OCI-LY3 (cell line): ENCODE results near the gene GPR63.
A peak's percentile ranks its signal among the peaks of the same experiment; 100 is the strongest.

ENCODE experiments used
- H2AFZ ChIP-seq: fragments of 200-600, 300-600 bp; shearing (Covaris generic); 2 replicates; pipeline ENCODE4 v1.6.0; 2014; ENCODE audit warnings: antibody characterized with exemption, low read depth, low read length
- H3K27ac ChIP-seq: fragments of 200-600, 300-600 bp; sonication (generic); 2 replicates; pipeline ENCODE4 v1.5.1; 2014; ENCODE audit warnings: mild to moderate bottlenecking, low read length, moderate library complexity, mixed read lengths
- H3K27me3 ChIP-seq: fragments of 200-600, 300-600 bp; sonication (generic); 2 replicates; pipeline ENCODE4 v1.6.1; 2014; ENCODE audit warnings: low read depth, low read length, mixed read lengths
- H3K36me3 ChIP-seq: fragments of 200-600, 300-600 bp; sonication (generic); replicated peaks from 2 replicates; pipeline ENCODE3; 2014; ENCODE audit warnings: low read depth, low read length, mixed read lengths
- H3K4me1 ChIP-seq: fragments of 300-600, 200-600 bp; sonication (generic); 2 replicates; pipeline ENCODE4 v1.6.1; 2014; ENCODE audit warnings: low read length, mixed read lengths
- H3K4me2 ChIP-seq: fragments of 200-600, 300-600 bp; sonication (generic); 2 replicates; pipeline ENCODE4 v1.6.1; 2014; ENCODE audit warnings: low read length, mixed read lengths
- H3K4me3 ChIP-seq: fragments of 300-600, 200-600 bp; sonication (generic); 2 replicates; pipeline ENCODE4 v1.5.1; 2014; ENCODE audit warnings: antibody characterized with exemption, mild to moderate bottlenecking, low read length, moderate library complexity
- H3K79me2 ChIP-seq: fragments of 300-600, 200-600 bp; shearing (Covaris generic); 2 replicates; pipeline ENCODE4 v1.6.1; 2014; ENCODE audit warnings: mild to moderate bottlenecking, low read length, mixed read lengths
- H3K9ac ChIP-seq: fragments of 300-600, 200-600 bp; shearing (Covaris generic); 2 replicates; pipeline ENCODE4 v1.6.0; 2014; ENCODE audit warnings: mild to moderate bottlenecking, low read length, moderate library complexity
- H3K9me3 ChIP-seq: fragments of 200-600, 300-600 bp; shearing (Covaris generic); 2 replicates; pipeline ENCODE4 v1.6.1; 2014; ENCODE audit warnings: low read length, mixed read lengths; ENCODE audit not compliant: insufficient read depth
- H4K20me1 ChIP-seq: fragments of 200-600, 300-600 bp; sonication (generic); 2 replicates; pipeline ENCODE4 v1.6.1; 2016; ENCODE audit warnings: low read length, mixed read lengths; ENCODE audit not compliant: insufficient read depth
- EZH2phosphoT487 ChIP-seq: fragments of 200-600 bp; shearing (Covaris generic); IDR thresholded peaks from 2 replicates; pipeline ENCODE4 v1.6.1; 2018; ENCODE audit warnings: antibody characterized with exemption, mixed run types, low read depth
- TF ChIP-seq, protein P1 (sequence below): fragments of 200-600, 300-600 bp; sonication (generic); IDR thresholded peaks from 2 replicates; pipeline ENCODE4 v1.5.1; 2014; ENCODE audit warnings: antibody characterized with exemption, low read length, low read depth

The GPR63 gene

DNA sequence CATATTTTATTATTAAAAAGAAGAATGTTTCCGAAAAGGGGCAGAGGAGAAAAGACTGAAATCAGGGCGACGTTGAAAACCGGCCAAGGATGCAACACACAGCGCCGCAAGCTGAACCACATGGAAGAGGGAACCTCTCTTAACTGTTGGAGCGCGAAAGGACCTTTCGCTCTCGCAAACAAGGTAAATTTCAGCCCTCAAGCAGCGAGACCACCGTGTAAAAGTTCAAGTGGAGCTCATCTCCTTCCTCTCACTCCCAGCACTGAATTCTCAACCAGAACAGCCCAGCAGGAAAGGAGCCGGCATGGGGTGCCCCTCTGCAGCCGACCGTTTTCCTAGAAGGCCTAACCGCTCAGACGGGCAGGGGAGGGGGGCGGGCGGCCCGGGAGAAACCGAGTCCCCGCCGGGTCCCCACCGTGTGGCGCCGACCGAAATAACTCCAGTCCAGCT is 621 bp downstream of the GPR63 start:
- Histone ChIP-seq H3K4me3 (peak overlapping the region; percentile 98), H3K79me2 (peaks cover 6% of the 10 kb centered on the region; the same call in 1 of the 2 replicates), H3K9me3 (no peaks in the 10 kb centered on the region), H2AFZ (peak overlapping the region; percentile 88), H3K36me3 (no peaks in the 10 kb centered on the region), H3K9ac (peak overlapping the region; percentile 78), H3K27me3 (peaks cover 10% of the 10 kb centered on the region; the same call in 1 of the 2 replicates), H4K20me1 (no peaks in the 10 kb centered on the region), H3K27ac (no peak overlapping the region), H3K4me1 (peaks cover 12% of the 10 kb centered on the region), H3K4me2 (peak overlapping the region; percentile 90)
- TF ChIP-seq, protein P1, sequence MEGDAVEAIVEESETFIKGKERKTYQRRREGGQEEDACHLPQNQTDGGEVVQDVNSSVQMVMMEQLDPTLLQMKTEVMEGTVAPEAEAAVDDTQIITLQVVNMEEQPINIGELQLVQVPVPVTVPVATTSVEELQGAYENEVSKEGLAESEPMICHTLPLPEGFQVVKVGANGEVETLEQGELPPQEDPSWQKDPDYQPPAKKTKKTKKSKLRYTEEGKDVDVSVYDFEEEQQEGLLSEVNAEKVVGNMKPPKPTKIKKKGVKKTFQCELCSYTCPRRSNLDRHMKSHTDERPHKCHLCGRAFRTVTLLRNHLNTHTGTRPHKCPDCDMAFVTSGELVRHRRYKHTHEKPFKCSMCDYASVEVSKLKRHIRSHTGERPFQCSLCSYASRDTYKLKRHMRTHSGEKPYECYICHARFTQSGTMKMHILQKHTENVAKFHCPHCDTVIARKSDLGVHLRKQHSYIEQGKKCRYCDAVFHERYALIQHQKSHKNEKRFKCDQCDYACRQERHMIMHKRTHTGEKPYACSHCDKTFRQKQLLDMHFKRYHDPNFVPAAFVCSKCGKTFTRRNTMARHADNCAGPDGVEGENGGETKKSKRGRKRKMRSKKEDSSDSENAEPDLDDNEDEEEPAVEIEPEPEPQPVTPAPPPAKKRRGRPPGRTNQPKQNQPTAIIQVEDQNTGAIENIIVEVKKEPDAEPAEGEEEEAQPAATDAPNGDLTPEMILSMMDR: no peak
- no peak for TF ChIP-seq EZH2phosphoT487

DNA sequence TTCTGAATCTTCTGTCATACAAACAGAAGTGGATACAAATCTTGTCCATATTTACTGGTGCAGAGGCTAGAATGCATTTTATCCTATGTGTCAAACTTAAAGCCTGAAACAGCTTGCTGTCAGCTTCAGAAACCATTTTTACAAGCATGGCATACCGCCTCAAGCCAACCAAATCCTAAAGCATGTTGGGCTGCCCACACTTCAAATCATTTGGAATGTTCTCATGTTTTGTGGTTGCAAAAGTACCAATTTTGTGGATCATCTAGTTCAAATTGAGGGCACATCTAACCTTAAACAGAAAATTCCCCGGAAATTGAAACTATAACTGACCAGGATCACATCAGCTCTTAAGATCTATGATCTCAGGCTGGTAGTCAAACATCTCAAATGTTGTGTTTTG is 3.2 kb downstream of the GPR63 start:
- H4K20me1 ChIP-seq: no peaks in the 10 kb centered on the region

DNA sequence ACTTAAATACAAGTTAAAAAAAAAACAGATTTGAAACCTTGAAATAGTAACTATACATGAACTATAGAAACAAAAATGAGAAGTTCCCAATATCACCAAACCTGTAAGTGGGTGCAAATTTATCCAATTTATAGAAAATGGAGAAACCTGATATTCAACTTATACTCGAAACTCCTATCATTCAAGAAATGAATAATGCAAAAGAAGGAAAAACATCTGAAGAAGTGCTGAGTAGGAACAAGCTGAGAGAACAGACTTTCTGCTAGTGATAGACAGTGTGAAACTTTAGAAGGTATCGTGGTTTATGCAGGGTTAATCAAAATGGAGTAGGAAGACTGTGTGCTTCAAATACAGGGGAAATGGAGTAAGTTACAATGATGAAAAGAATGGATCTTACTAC is 4.5 kb downstream of the GPR63 start:
- Histone ChIP-seq H3K9ac (no peak overlapping the region), H3K27ac (no peak overlapping the region), H3K36me3 (no peaks in the 10 kb centered on the region), H3K4me1 (peaks cover 6% of the 10 kb centered on the region), H3K27me3 (0 out of 2 replicates have a peak, but pooled peaks cover 2% of the 10 kb centered on the region), H3K4me2 (no peak overlapping the region), H3K9me3 (no peaks in the 10 kb centered on the region), H4K20me1 (no peaks in the 10 kb centered on the region), H2AFZ (no peak overlapping the region), H3K79me2 (peaks cover 6% of the 10 kb centered on the region; the same call in 1 of the 2 replicates), H3K4me3 (no peak overlapping the region)
- no peak for TF ChIP-seq EZH2phosphoT487
- TF ChIP-seq, protein P1: no peak

More for the DNA sequence above, 3.2 kb downstream of the GPR63 start:
- H3K4me1 ChIP-seq: peaks cover 12% of the 10 kb centered on the region
- no peak overlapping the region for H3K27ac ChIP-seq
- H3K4me2 ChIP-seq: no peak overlapping the region
- H3K79me2 ChIP-seq: peaks cover 6% of the 10 kb centered on the region; the same call in 1 of the 2 replicates
- H3K36me3 ChIP-seq: no peaks in the 10 kb centered on the region
- H3K9me3 ChIP-seq: no peaks in the 10 kb centered on the region
- H3K9ac ChIP-seq: no peak overlapping the region
- no peak overlapping the region for H2AFZ ChIP-seq
- peaks cover 10% of the 10 kb centered on the region; the same call in 1 of the 2 replicates for H3K27me3 ChIP-seq
- TF ChIP-seq EZH2phosphoT487: no peak
- TF ChIP-seq, protein P1: no peak
- H3K4me3 ChIP-seq: no peak overlapping the region

DNA sequence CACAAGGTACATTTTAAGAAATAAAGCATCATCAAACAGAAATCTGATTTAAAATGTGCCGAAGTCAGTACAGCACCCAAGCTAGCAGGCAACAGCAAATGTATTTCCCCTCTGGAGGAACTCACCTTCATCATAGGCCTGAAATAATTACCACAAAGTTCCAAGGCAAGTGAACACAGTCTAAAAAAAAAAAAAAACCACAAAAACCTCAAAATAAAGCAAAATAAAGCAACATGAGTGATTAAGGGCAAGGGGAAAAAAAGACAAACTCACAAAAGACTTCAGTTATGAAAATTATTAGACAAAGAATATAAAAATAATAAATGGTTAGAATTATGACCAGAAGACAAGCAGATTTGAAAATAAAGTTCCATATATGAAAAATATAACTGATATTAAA is 10.4 kb downstream of the GPR63 start:
- Histone ChIP-seq H3K9me3 (no peaks in the 10 kb centered on the region), H4K20me1 (no peaks in the 10 kb centered on the region), H3K4me2 (no peak overlapping the region), H3K36me3 (no peaks in the 10 kb centered on the region), H3K79me2 (no peaks in the 10 kb centered on the region), H3K27me3 (no peaks in the 10 kb centered on the region), H3K27ac (no peak overlapping the region), H3K9ac (no peak overlapping the region), H3K4me3 (no peak overlapping the region), H2AFZ (no peak overlapping the region), H3K4me1 (no peaks in the 10 kb centered on the region)
- TF ChIP-seq, protein P1: no peak
- TF ChIP-seq EZH2phosphoT487: no peak
